Mesenchymal stem cell (in vitro differentiated cells and primary cell): ENCODE data around the gene OSBPL3.

Experiments used
- DNase-seq: peaks from one replicate; pipeline ENCODE4 v3.0.0-alpha.2; 2013
- H2AFZ ChIP-seq: one replicate; pipeline ENCODE4 v1.6.1; 2013; ENCODE audit warnings: low read depth, mild to moderate bottlenecking, control low read depth, inconsistent platforms, low read length, moderate library complexity
- H2AK5ac ChIP-seq: 2 replicates; pipeline ENCODE4 v1.6.1; 2013; ENCODE audit warnings: low read length, moderate library complexity, mild to moderate bottlenecking, inconsistent platforms; ENCODE audit not compliant: severe bottlenecking
- H2BK120ac ChIP-seq: one replicate; pipeline ENCODE4 v1.6.1; 2013; ENCODE audit warnings: low read depth, mild to moderate bottlenecking, inconsistent platforms, low read length, moderate library complexity
- H2BK12ac ChIP-seq, 2 experiments: one replicate each; pipeline ENCODE4 v1.6.1; 2013; ENCODE audit warnings: inconsistent platforms in 2 of 2, low read length in 2 of 2, mild to moderate bottlenecking in 2 of 2, moderate library complexity in 2 of 2, control low read depth in 1 of 2
- H2BK15ac ChIP-seq: one replicate; pipeline ENCODE4 v1.6.1; 2013; ENCODE audit warnings: mild to moderate bottlenecking, low read depth, inconsistent platforms; ENCODE audit not compliant: poor library complexity, severe bottlenecking
- H2BK5ac ChIP-seq: 2 replicates; pipeline ENCODE4 v1.6.1; 2013; ENCODE audit warnings: low read depth, mild to moderate bottlenecking, low read length, control low read depth, inconsistent platforms; ENCODE audit not compliant: poor library complexity, severe bottlenecking
- H3K14ac ChIP-seq, 2 experiments: one replicate each; pipeline ENCODE4 v1.6.1; 2013; ENCODE audit warnings: inconsistent platforms in 2 of 2, low read length in 2 of 2, control low read depth in 1 of 2, mild to moderate bottlenecking in 1 of 2, moderate library complexity in 1 of 2
- H3K18ac ChIP-seq, 2 experiments: one replicate each; pipeline ENCODE4 v1.6.1; 2013; ENCODE audit warnings: inconsistent platforms in 2 of 2, low read length in 2 of 2, control low read depth in 1 of 2, low read depth in 1 of 2, mild to moderate bottlenecking in 1 of 2
- H3K23ac ChIP-seq, 2 experiments: one replicate each; pipeline ENCODE4 v1.6.1; 2013; ENCODE audit warnings: inconsistent platforms in 2 of 2, low read length in 2 of 2, mild to moderate bottlenecking in 2 of 2, moderate library complexity in 2 of 2, control low read depth in 1 of 2
- H3K27ac ChIP-seq: 2 replicates; pipeline ENCODE4 v1.5.1; 2013; ENCODE audit warnings: mild to moderate bottlenecking, moderate library complexity, low read length, control low read depth, inconsistent platforms; ENCODE audit not compliant: poor library complexity, severe bottlenecking
- H3K27me3 ChIP-seq, 2 experiments: 2 replicates each; pipeline versions ENCODE4 v1.6.1 to v1.7.0; 2013; ENCODE audit warnings: low read length in 2 of 2, mild to moderate bottlenecking in 2 of 2, moderate library complexity in 2 of 2, control low read depth in 1 of 2, inconsistent platforms in 1 of 2; ENCODE audit not compliant: control insufficient read depth in 1 of 2, insufficient read depth in 1 of 2
- H3K36me3 ChIP-seq, 2 experiments: 2 replicates each; pipeline versions ENCODE4 v1.6.1 to v1.7.0; 2013; ENCODE audit warnings: low read length in 2 of 2, control low read depth in 1 of 2, inconsistent platforms in 1 of 2, low read depth in 1 of 2, mild to moderate bottlenecking in 1 of 2; ENCODE audit not compliant: insufficient read depth in 2 of 2, control insufficient read depth in 1 of 2
- H3K4ac ChIP-seq, 2 experiments: one replicate each; pipeline ENCODE4 v1.6.1; 2013; ENCODE audit warnings: inconsistent platforms in 2 of 2, low read length in 2 of 2, mild to moderate bottlenecking in 2 of 2, moderate library complexity in 2 of 2, control low read depth in 1 of 2, low read depth in 1 of 2
- H3K4me1 ChIP-seq: 2 replicates; pipeline ENCODE4 v1.6.1; 2013; ENCODE audit warnings: low read depth, low read length, control low read depth; ENCODE audit not compliant: control insufficient read depth, insufficient read depth
- H3K4me2 ChIP-seq: 2 replicates; pipeline ENCODE4 v1.6.1; 2013; ENCODE audit warnings: low read length, mild to moderate bottlenecking, inconsistent platforms; ENCODE audit not compliant: poor library complexity, severe bottlenecking
- H3K4me3 ChIP-seq, 2 experiments: 2 replicates each; pipeline versions ENCODE4 v1.5.1 to v1.7.0; 2013; ENCODE audit warnings: low read length in 2 of 2, mild to moderate bottlenecking in 2 of 2, control low read depth in 1 of 2, low read depth in 1 of 2; ENCODE audit not compliant: insufficient read depth in 1 of 2
- H3K79me1 ChIP-seq: replicated peaks from 2 replicates; pipeline ENCODE4 v1.6.1; 2013; ENCODE audit warnings: mild to moderate bottlenecking, control low read depth, low read length, inconsistent platforms; ENCODE audit not compliant: poor library complexity, severe bottlenecking
- H3K9ac ChIP-seq: 2 replicates; pipeline ENCODE4 v1.7.0; 2013; ENCODE audit warnings: mild to moderate bottlenecking, low read length, moderate library complexity
- H3K9me3 ChIP-seq: 2 replicates; pipeline ENCODE4 v1.7.0; 2013; ENCODE audit warnings: mild to moderate bottlenecking, low read length; ENCODE audit not compliant: control insufficient read depth
- H4K8ac ChIP-seq: one replicate; pipeline ENCODE4 v1.6.1; 2013; ENCODE audit warnings: inconsistent platforms, mild to moderate bottlenecking, low read length, moderate library complexity
- H4K91ac ChIP-seq: one replicate; pipeline ENCODE4 v1.6.1; 2013; ENCODE audit warnings: mild to moderate bottlenecking, low read length, inconsistent platforms
- WGBS: methylation state at CpG from one replicate; pipeline ENCODE4 v1.1.7; 2013; ENCODE audit warnings: mixed read lengths; 5-methylcytosine and 5-hydroxymethylcytosine counted together

Gene OSBPL3

GRCh38 chr7:24972991-24973390 is 7.0 kb downstream of the OSBPL3 start:
- Histone ChIP-seq H3K9ac (peak overlapping the region; percentile 89), H3K4me3 (no peak overlapping the region), H3K9me3 (no peaks in the 10 kb centered on the region), H3K23ac (no peak overlapping the region), H2BK12ac (no peak overlapping the region), H3K27me3 (no peaks in the 10 kb centered on the region), H3K4ac (no peak overlapping the region), H2BK15ac (no peak overlapping the region), H4K8ac (no peak overlapping the region), H3K4me2 (no peak overlapping the region), H3K14ac (no peak overlapping the region), H3K36me3 (no peaks in the 10 kb centered on the region), H4K91ac (no peak overlapping the region), H2AK5ac (no peak overlapping the region), H3K79me1 (peaks cover 5% of the 10 kb centered on the region), H3K18ac (no peak overlapping the region), H2BK120ac (no peak overlapping the region), H3K27ac (peak overlapping the region; percentile 31), H2BK5ac (no peak overlapping the region), H2AFZ (no peak overlapping the region), H3K4me1 (peaks cover 14% of the 10 kb centered on the region)
- DNase-seq, result peak; percentile 52

DNA sequence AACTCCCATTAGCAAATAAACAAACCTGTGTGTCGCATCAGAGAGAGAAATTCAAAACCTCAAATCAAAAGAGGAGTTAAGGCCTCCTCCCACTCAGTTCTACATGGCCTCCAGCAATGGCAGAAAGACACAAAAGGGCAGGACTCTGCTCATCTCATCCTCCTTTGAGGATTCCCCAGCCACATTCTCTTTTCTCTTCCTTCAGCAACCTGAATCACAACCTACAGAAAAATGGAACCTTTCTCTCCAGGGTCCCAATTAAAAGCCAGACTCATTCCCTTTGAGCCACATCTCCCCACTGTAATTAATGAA is 7.9 kb downstream of the OSBPL3 start:
- 84% methylated on average over 1 of the region's 1 CpG for WGBS

GRCh38 chr7:24971333-24972165 is 8.4 kb downstream of the OSBPL3 start:
- Histone ChIP-seq H3K4me3 (no peak overlapping the region), H3K9ac (peak overlapping the region; percentile 89), H4K91ac (peak overlapping the region; percentile 100), H3K23ac (no peak overlapping the region), H2BK15ac (no peak overlapping the region), H3K79me1 (peaks cover 8% of the 10 kb centered on the region), H3K9me3 (no peaks in the 10 kb centered on the region), H3K14ac (peak overlapping the region in 1 of 2 experiments; percentile 57), H2AK5ac (peak overlapping the region; percentile 96), H3K36me3 (no peaks in the 10 kb centered on the region), H4K8ac (peak overlapping the region; percentile 76), H2BK12ac (peak overlapping the region; percentile 96 to 99), H3K4ac (peak overlapping the region; percentile 96 to 100), H3K18ac (peak overlapping the region; percentile 93 to 99), H2BK5ac (peak overlapping the region; percentile 97), H2BK120ac (peak overlapping the region; percentile 69), H3K4me1 (peaks cover 14% of the 10 kb centered on the region), H3K27me3 (no peaks in the 10 kb centered on the region), H3K4me2 (no peak overlapping the region), H3K27ac (peak overlapping the region; percentile 95), H2AFZ (no peak overlapping the region)
- DNase-seq, result peak; percentile 92
- 40% methylated on average over 8 of the region's 9 CpGs for WGBS

More for the DNA sequence above, 7.9 kb downstream of the OSBPL3 start:
- peak overlapping the region; percentile 59 to 96 for H2BK12ac ChIP-seq
- H3K18ac ChIP-seq, result peak overlapping the region; percentile 78 to 87
- H3K4me2 ChIP-seq, result no peak overlapping the region
- peak overlapping the region; percentile 69 for H2BK120ac ChIP-seq
- H4K8ac ChIP-seq, result no peak overlapping the region
- H2BK5ac ChIP-seq, result peak overlapping the region; percentile 75
- no peaks in the 10 kb centered on the region for H3K9me3 ChIP-seq
- peak overlapping the region; percentile 89 for H3K9ac ChIP-seq
- H3K4me1 ChIP-seq, result peaks cover 14% of the 10 kb centered on the region
- no peaks in the 10 kb centered on the region for H3K36me3 ChIP-seq
- peak overlapping the region; percentile 95 for H2AK5ac ChIP-seq
- H3K4ac ChIP-seq, result peak overlapping the region in 1 of 2 experiments; percentile 96
- no peak overlapping the region for H2AFZ ChIP-seq
- H3K23ac ChIP-seq, result no peak overlapping the region
- no peak for DNase-seq
- no peaks in the 10 kb centered on the region for H3K27me3 ChIP-seq
- H4K91ac ChIP-seq, result peak overlapping the region; percentile 74
- H2BK15ac ChIP-seq, result no peak overlapping the region
- peaks cover 7% of the 10 kb centered on the region for H3K79me1 ChIP-seq
- peak overlapping the region in 1 of 2 experiments; percentile 19 for H3K4me3 ChIP-seq
- H3K14ac ChIP-seq, result no peak overlapping the region
- peak overlapping the region; percentile 95 for H3K27ac ChIP-seq

DNA sequence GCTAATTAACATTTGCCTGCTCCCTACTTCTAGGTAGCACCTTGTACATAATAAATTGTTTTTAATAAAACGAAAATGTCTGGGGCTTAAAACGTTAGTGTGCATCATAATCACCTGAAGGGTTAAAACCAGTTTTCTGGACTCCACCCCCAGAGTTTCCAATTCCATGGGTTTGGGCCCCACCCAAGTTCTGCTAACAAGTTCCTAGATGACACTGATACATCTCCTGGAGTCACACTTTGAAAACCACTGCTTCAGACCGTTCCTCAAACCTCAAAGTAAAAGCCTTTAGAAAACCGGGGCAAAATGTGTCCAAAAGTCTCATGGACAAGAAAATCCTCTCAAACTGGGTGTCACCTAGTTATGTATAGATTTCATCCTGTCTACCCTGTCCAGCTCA is 9.3 kb downstream of the OSBPL3 start:
- peak overlapping the region in 1 of 2 experiments; percentile 4 for H3K4me3 ChIP-seq
- no peak for DNase-seq
- H2AK5ac ChIP-seq, result peak overlapping the region; percentile 96
- peak overlapping the region; percentile 95 for H4K8ac ChIP-seq
- WGBS, result 85% methylated on average over 4 of the region's 4 CpGs
- H3K4ac ChIP-seq, result peak overlapping the region; percentile 94 to 100
- peak overlapping the region; percentile 100 for H4K91ac ChIP-seq
- H3K27ac ChIP-seq, result peak overlapping the region; percentile 95
- peak overlapping the region; percentile 89 for H3K9ac ChIP-seq
- peak overlapping the region in 1 of 2 experiments; percentile 45 for H3K14ac ChIP-seq
- H2BK15ac ChIP-seq, result no peak overlapping the region
- H3K18ac ChIP-seq, result peak overlapping the region; percentile 93 to 99
- H3K9me3 ChIP-seq, result no peaks in the 10 kb centered on the region
- H2BK120ac ChIP-seq, result peak overlapping the region; percentile 88
- peak overlapping the region; percentile 97 for H2BK5ac ChIP-seq
- peak overlapping the region; percentile 88 to 99 for H2BK12ac ChIP-seq
- H3K4me1 ChIP-seq, result peaks cover 14% of the 10 kb centered on the region
- H3K23ac ChIP-seq, result peak overlapping the region in 1 of 2 experiments; percentile 10
- peaks cover 14% of the 10 kb centered on the region for H3K79me1 ChIP-seq
- H2AFZ ChIP-seq, result no peak overlapping the region
- no peaks in the 10 kb centered on the region for H3K27me3 ChIP-seq
- no peak overlapping the region for H3K4me2 ChIP-seq
- no peaks in the 10 kb centered on the region for H3K36me3 ChIP-seq
